Liver (tissue), 9 donors: ENCODE measurements around the gene STAMBPL1. TPM values are rescaled to one million over a fixed set of nuclear protein-coding genes. Genes with fewer than 3 reads are reported as not detected.

ENCODE experiments used
- DNase-seq: peaks from one replicate; pipeline ENCODE4 v3.0.0-alpha.2; 2017; ENCODE audit warnings: low spot score
- H3K27ac ChIP-seq, 2 donors: one replicate each; pipeline ENCODE4 v1.7.0; 2013; ENCODE audit warnings: inconsistent platforms in 2 of 2, low read length in 2 of 2, control low read depth in 1 of 2, low read depth in 1 of 2, mild to moderate bottlenecking in 1 of 2
- H3K27me3 ChIP-seq, 4 donors: one replicate each; pipeline versions ENCODE4 v1.6.1 to v1.7.0; 2013; ENCODE audit warnings: low read length in 3 of 4, inconsistent platforms in 1 of 4, mild to moderate bottlenecking in 1 of 4, moderate library complexity in 1 of 4; ENCODE audit not compliant: control insufficient read depth in 4 of 4, insufficient read depth in 4 of 4
- H3K36me3 ChIP-seq, 4 donors: one replicate each; pipeline versions ENCODE4 v1.6.1 to v1.7.0; 2013; ENCODE audit warnings: low read length in 3 of 4, mild to moderate bottlenecking in 3 of 4, low read depth in 1 of 4, moderate library complexity in 1 of 4; ENCODE audit not compliant: control insufficient read depth in 4 of 4, insufficient read depth in 3 of 4
- H3K4me1 ChIP-seq, 4 donors: one replicate each; pipeline versions ENCODE4 v1.6.1 to v1.7.0; 2013; ENCODE audit warnings: low read length in 3 of 4, mild to moderate bottlenecking in 3 of 4, moderate library complexity in 1 of 4; ENCODE audit not compliant: control insufficient read depth in 4 of 4, insufficient read depth in 4 of 4
- H3K4me3 ChIP-seq, 3 donors: one replicate each; pipeline versions ENCODE4 v1.6.1 to v1.7.0; 2013; ENCODE audit warnings: low read length in 3 of 3, control low read depth in 1 of 3, low read depth in 1 of 3, mild to moderate bottlenecking in 1 of 3
- H3K9ac ChIP-seq, 2 donors: one replicate each; pipeline ENCODE4 v1.7.0; 2013; ENCODE audit warnings: low read length in 2 of 2, mild to moderate bottlenecking in 2 of 2, moderate library complexity in 2 of 2, control low read depth in 1 of 2, low read depth in 1 of 2
- H3K9me3 ChIP-seq, 4 donors: one replicate each; pipeline versions ENCODE4 v1.6.1 to v1.7.0; 2013; ENCODE audit warnings: low read length in 3 of 4; ENCODE audit not compliant: control insufficient read depth in 4 of 4
- CTCF ChIP-seq: fragments of 150-350 bp; IDR thresholded peaks from 2 replicates; pipeline ENCODE4 v1.5.1; 2017; ENCODE audit warnings: improper control_type of control experiment, low read depth, low read length; ENCODE audit not compliant: missing input control
- EGR1 ChIP-seq, 2 donors: IDR thresholded peaks; 2 replicates each; pipeline ENCODE4 v1.6.1; 2016 to 2018; ENCODE audit warnings: antibody characterized with exemption in 2 of 2, low read depth in 2 of 2
- FOXA1 ChIP-seq: IDR thresholded peaks from 2 replicates; pipeline ENCODE4 v1.6.1; 2016; ENCODE audit warnings: antibody characterized with exemption
- FOXA2 ChIP-seq: IDR thresholded peaks from 2 replicates; pipeline ENCODE4 v1.6.1; 2016; ENCODE audit warnings: antibody characterized with exemption
- GABPA ChIP-seq, 2 donors: IDR thresholded peaks in 1 of 2; conservative IDR thresholded peaks in 1 of 2; 2 replicates each; pipeline ENCODE4 v1.6.1; 2016; ENCODE audit warnings: antibody characterized with exemption in 2 of 2, mild to moderate bottlenecking in 1 of 2, moderate library complexity in 1 of 2
- HNF4G ChIP-seq: IDR thresholded peaks from 2 replicates; pipeline ENCODE4 v1.6.1; 2016; ENCODE audit warnings: antibody characterized with exemption
- JUND ChIP-seq, 2 donors: IDR thresholded peaks; 2 replicates each; pipeline ENCODE4 v1.6.1; 2016; ENCODE audit warnings: antibody characterized with exemption in 2 of 2
- NR2F2 ChIP-seq: IDR thresholded peaks from 2 replicates; pipeline ENCODE4 v1.6.1; 2016; ENCODE audit warnings: antibody characterized with exemption
- RAD21 ChIP-seq, 2 donors: IDR thresholded peaks; 2 replicates each; pipeline ENCODE4 v1.6.1; 2016; ENCODE audit warnings: antibody characterized with exemption in 2 of 2, mild to moderate bottlenecking in 2 of 2
- REST ChIP-seq: IDR thresholded peaks from 2 replicates; pipeline ENCODE4 v1.6.1; 2016; ENCODE audit warnings: antibody characterized with exemption, mild to moderate bottlenecking
- RXRA ChIP-seq, 2 donors: IDR thresholded peaks; 2 replicates each; pipeline ENCODE4 v1.6.1; 2017 to 2018; ENCODE audit warnings: antibody characterized with exemption in 2 of 2, mild to moderate bottlenecking in 1 of 2
- SP1 ChIP-seq: IDR thresholded peaks from 2 replicates; pipeline ENCODE4 v1.6.1; 2018; ENCODE audit warnings: antibody characterized with exemption, mild to moderate bottlenecking
- TAF1 ChIP-seq: conservative IDR thresholded peaks from 2 replicates; pipeline ENCODE4 v1.6.1; 2016; ENCODE audit warnings: antibody characterized with exemption, mild to moderate bottlenecking
- YY1 ChIP-seq: IDR thresholded peaks from 2 replicates; pipeline ENCODE4 v1.6.1; 2016; ENCODE audit warnings: antibody characterized with exemption, mild to moderate bottlenecking
- WGBS: extraction: QIAGEN DNeasy Blood & Tissue Kit; methylation state at CpG from one replicate; pipeline ENCODE4 v1.1.7; 2013; 5-methylcytosine and 5-hydroxymethylcytosine counted together
- polyA plus RNA-seq, 2 donors: library from polyadenylated mRNA; stranded (reverse) in 1 of 2; unstranded in 1 of 2; fragments of 200-250 nt in 1 of 2; fragments of >200 nt in 1 of 2; fragmentation: Nextera tagmentation in 1 of 2; extraction: Ambion mirVana in 1 of 2; gene quantifications; one replicate each; pipeline versions ENCODE4 v1.2.1 to v1.2.3, GENCODE V29; 2013 to 2015
- total RNA-seq, 2 donors: library from RNA; depleted of rRNA; stranded (reverse); fragments of >200 nt; gene quantifications; one replicate each; pipeline ENCODE4 v1.2.3, GENCODE V29; 2014
- TF ChIP-seq, protein P1 (sequence below): IDR thresholded peaks from 2 replicates; pipeline ENCODE4 v1.6.1; 2016; ENCODE audit warnings: antibody characterized with exemption
- TF ChIP-seq, protein P2 (sequence below): IDR thresholded peaks from 2 replicates; pipeline ENCODE4 v1.6.1; 2016; ENCODE audit warnings: antibody characterized with exemption
- donor health status: healthy.
- donor health status: healthy.
- donor health status: healthy.
- donor health status: healthy.
- donor health status: healthy.

The STAMBPL1 gene
- total and polyA plus RNA-seq, 4 donors = 1.3 to 8.0 (median 3.7) TPM

DNA sequence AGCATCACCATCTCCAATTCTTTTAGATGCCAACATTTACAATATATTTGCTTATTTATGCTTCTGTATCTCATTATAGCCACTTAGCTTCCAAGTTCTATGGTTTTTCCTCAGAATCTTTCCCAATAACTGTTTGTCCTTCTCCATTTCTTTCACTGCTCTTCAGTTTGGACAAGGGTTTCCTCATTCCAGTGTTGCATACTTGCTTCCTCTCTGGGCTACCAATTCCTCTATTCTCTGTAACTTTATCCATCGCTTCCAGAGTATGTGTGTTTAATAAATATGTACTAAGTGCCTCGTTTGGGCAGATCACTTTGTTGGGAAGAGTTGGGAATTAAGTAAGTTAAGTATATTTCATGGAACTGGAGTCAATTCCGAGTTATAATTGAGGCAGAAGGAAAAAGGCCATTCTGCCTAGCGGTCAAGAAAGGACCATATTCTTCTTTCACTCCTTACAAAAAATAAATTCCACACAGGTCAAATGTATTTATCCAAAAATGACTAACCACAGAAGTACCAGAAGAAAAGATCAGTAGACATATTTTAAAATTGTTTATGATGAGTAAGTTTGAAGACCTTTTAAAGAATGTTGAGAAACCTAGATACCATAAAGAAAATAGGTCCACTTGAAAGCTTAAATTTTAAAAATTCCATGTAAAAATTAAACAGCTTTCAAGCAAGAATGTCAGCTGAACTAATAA, 10.8 kb downstream of the STAMBPL1 start:
- Histone ChIP-seq H3K36me3 (no peaks in the 10 kb centered on the region), H3K4me3 (no peak overlapping the region), H3K27me3 (no peaks in the 10 kb centered on the region), H3K4me1 (peaks cover 7 to 10% (median 10%) of the 10 kb centered on the region in 4 donors), H3K9me3 (no peaks in the 10 kb centered on the region), H3K9ac (no peak overlapping the region), H3K27ac (no peak overlapping the region)
- DNase-seq = no peak
- TF ChIP-seq EGR1 (IDR thresholded peaks at IDR 0.05; ENCODE audit: low read depth in 2 of 2) = no peak
- no peak for TF ChIP-seq REST
- TF ChIP-seq, protein P1, sequence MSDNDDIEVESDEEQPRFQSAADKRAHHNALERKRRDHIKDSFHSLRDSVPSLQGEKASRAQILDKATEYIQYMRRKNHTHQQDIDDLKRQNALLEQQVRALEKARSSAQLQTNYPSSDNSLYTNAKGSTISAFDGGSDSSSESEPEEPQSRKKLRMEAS = no peak
- no peak for TF ChIP-seq JUND (IDR thresholded peaks at IDR 0.05)
- TF ChIP-seq FOXA1 = no peak
- no peak for TF ChIP-seq SP1
- no peak for TF ChIP-seq NR2F2
- no peak for TF ChIP-seq CTCF
- TF ChIP-seq, protein P2, sequence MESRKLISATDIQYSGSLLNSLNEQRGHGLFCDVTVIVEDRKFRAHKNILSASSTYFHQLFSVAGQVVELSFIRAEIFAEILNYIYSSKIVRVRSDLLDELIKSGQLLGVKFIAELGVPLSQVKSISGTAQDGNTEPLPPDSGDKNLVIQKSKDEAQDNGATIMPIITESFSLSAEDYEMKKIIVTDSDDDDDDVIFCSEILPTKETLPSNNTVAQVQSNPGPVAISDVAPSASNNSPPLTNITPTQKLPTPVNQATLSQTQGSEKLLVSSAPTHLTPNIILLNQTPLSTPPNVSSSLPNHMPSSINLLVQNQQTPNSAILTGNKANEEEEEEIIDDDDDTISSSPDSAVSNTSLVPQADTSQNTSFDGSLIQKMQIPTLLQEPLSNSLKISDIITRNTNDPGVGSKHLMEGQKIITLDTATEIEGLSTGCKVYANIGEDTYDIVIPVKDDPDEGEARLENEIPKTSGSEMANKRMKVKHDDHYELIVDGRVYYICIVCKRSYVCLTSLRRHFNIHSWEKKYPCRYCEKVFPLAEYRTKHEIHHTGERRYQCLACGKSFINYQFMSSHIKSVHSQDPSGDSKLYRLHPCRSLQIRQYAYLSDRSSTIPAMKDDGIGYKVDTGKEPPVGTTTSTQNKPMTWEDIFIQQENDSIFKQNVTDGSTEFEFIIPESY = no peak
- no peak for TF ChIP-seq HNF4G
- no peak for TF ChIP-seq YY1
- TF ChIP-seq TAF1 = no peak
- no peak for TF ChIP-seq FOXA2
- no peak for TF ChIP-seq GABPA (IDR thresholded peaks at IDR 0.05 in 1 of 2, conservative IDR thresholded peaks at IDR 0.05 in 1 of 2)
- TF ChIP-seq RXRA (IDR thresholded peaks at IDR 0.05) = no peak
- no peak for TF ChIP-seq RAD21 (IDR thresholded peaks at IDR 0.05)
- 96% methylated on average over 4 of the region's 4 CpGs for WGBS
